ENCODE data around the gene TTC14. TPM values are rescaled to one million over a fixed set of nuclear protein-coding genes. Genes with fewer than 3 reads are reported as not detected.

Gene TTC14
- total and polyA plus RNA-seq, 2 of the 8 experiments (the other 6 are each of a cell fraction or from before 2014, with no cell fraction given), result 10.2 to 22.3 TPM

Small RNA genes within 50 kb of the gene (small RNA-seq; reads per million reads assigned to genes)
- not detected for gene AC068298.1 (ENCODE audit: insufficient read depth)
- not detected for gene RNU6-486P (ENCODE audit: insufficient read depth)

Other genes with a start within 250 kb of the TTC14 start
- gene CCDC39, start 77.3 kb downstream of the TTC14 start, total RNA-seq (2021; fragmentation: NEBNext Ultra II Directional; extraction: Animal tissue kit (Norgen Biotek cat#: 25700)), result 0.34 and 0.80 TPM in 2 replicates
- gene CCDC39, start 77.3 kb downstream of the TTC14 start, polyA plus RNA-seq (2011; rRNA removed), result 0.12 and 0.24 TPM in 2 replicates